Activated effector memory CD4-positive, alpha-beta T cell treated with Interleukin-2 at 50 U/mL for 16 hours (primary cell): ENCODE data around the gene COQ3.
"Not testable (repeated sequence)": the region's sequence is repeated elsewhere in the genome, so short reads cannot be mapped to it uniquely, and the experiment has no call there.

ENCODE experiments used
- DNase-seq: peaks from one replicate; pipeline ENCODE4 v3.0.0-alpha.2; 2020

The COQ3 gene

GRCh38 chr6:99378636-99379035 lies 15.4 kb downstream of the COQ3 start:
- no peak for DNase-seq

DNA sequence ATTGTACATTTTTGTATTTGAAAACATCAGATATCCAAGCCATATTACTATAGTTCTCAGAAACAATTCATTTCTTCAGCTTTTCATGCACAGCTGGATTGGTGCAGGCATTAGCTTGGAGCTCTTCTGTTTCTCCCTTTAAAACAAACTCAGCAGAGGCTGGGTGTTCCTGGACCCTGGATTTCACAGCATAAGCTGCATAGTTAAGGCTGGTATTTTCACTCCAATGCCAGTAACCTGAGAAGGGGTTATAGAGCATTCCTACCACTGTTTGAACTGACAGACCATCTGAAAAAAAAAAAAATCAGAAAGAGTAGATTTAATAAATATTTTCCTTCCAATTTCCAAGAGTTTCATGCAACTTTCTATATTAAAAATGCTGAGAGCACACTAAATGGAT lies 24.5 kb downstream of the COQ3 start:
- DNase-seq = no peak

DNA sequence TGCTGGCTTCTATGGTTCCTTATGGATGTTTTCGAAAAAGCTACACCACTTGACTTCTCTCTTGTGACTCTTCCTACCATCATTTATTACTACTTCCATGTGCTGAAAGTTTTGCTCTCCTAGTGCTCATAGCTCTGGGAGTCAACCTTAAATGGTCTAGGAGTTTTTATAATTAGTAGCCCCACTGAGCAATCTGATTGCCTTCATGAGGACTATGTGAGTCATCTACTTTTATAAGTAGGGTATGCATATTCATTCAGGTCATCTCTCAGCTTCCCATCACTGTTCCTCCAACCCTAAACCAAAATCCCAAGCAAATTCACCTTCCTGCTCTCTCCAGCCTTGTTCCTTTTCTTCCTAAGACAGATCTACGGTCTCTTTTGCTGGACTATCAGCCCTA lies 27.1 kb downstream of the COQ3 start:
- DNase-seq = no peak

GRCh38 chr6:99364026-99364425 lies 30.0 kb downstream of the COQ3 start:
- no peak for DNase-seq

GRCh38 chr6:99362678-99363268 lies 31.2 kb downstream of the COQ3 start:
- DNase-seq = no peak

DNA sequence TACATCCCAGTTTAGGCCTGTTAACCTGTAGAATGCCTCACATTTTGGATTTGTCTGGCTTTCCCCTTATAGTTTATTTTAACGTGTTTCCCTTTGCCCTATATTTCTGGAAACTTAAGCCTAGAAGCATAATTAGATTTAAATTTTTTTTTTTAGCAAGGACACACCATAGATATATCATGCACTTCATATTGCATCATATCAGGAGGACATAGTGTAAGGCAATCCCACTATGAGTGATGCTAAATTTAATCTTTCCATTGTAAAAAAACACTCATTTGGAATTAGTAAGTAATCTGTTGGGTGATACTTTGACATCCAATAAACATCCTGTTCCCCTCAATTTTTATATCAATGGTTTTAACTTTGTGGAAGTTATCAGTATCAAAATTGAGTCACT lies 34.2 kb downstream of the COQ3 start:
- DNase-seq = no peak

GRCh38 chr6:99356641-99357040 lies 37.4 kb downstream of the COQ3 start:
- no peak for DNase-seq

DNA sequence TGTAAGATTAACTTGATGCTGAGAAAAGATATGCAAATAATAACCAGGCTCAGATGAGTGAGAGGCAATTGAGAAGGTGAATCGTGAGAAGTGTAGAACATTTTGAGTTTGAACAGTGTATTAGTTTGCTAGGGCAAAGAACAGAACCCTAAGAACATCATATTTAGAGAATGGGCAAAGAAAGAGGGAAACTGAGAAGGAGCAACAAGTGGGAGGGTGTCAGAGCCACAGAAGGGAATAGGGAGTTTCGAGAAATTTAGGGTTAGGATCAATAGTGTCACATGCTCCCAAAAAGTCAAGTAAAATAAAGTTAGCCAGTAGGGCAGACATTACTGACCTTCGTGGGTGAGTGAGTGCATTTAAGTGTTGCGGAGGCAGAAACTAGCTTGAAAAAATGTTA lies 39.0 kb downstream of the COQ3 start:
- DNase-seq = no peak

GRCh38 chr6:99353126-99353525 lies 40.9 kb downstream of the COQ3 start:
- no peak for DNase-seq

GRCh38 chr6:99350573-99350972 lies 43.4 kb downstream of the COQ3 start:
- DNase-seq = no peak

DNA sequence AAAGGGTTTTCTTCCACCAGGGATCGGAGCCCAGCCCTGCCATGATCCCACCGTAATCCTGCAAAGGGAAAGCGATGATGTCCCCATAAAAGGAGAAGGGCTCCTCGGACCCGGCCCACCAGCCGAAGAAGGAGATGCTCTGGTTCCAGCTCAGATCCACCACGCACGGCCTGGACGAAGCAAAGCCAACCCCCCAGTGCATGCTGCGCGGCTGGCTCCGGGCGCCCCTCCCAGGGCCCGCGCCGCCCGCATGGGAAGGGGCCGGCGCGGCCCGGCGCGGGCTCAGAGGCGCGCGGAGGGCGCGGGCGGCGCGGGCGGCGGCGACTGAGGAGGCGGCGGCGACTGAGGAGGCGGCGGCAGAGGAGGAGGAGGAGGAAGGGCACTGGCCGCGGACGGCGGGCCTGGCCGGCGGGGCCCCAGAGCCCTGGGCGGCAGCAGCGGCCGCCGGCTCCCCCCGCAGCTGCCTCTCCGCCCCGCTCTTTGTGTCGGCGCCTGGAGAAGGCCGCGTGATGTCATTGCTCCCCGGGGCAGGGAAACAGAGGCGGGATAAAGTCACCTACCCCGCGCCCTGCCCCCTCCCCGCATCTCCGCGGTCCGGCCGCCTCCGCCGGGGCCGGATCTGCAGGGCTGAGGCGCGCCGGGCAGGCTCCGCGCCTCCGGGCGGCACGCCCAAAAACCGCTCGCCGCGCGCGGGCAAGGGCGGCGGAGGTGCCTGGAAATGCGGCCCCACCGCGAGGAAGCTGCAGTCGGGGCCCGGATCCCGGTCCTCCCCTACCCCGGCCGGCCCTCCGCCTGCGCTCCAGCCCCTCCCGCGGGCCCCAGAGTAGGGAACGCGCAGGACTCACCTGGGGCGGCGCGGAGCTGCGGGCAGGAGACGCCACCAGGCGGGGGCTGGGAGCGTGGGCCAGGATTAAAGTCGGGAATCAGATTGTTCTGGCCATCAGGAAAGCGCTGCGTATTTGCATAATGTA lies 44.5 kb downstream of the COQ3 start, which contains the start of gene FAXC:
TSS of gene FAXC (minus strand) at position 504 of the 971 bp plus-strand sequence. CDS start at position 202, 302 bp downstream.
- DNase-seq = no peak

GRCh38 chr6:99348288-99349170 lies 45.5 kb downstream of the COQ3 start:
- no peak for DNase-seq

DNA sequence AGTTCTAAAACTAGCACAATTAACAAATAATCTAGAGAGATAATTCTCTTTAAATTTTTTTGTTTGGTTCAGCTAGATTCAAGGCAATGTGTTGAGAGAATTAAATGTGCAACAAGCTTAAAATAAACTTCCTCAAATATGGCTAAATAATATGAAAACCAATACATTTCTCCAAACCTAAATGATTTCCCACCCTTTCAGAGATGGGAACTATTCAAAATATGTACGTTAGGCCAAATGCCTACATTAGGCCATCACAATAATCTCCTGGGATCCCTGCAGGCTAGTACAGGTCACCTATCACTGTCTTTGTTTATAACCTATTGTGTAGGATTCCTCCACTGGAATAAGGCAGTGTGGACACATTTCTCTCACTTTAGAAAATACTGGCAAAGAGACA lies 46.2 kb downstream of the COQ3 start:
- no peak for DNase-seq

DNA sequence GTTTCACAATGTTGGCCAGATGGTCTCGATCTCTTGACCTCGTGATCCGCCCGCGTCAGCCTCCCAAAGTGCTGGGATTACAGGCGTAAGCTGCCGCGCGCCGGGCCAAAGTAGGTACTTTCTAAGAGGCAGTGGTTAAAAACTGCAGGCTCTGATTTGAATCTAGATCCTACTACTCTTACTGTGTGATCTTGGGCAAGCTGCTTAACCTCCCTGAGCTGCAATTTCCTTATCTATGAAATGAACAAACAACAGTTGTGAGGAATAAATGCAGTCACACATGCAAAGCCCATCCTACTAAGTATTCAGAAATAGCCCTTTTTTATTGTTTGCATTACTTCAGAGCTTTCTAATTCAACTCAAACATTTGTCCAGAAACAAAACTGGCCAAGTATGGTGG lies 47.4 kb downstream of the COQ3 start:
- DNase-seq = no peak

DNA sequence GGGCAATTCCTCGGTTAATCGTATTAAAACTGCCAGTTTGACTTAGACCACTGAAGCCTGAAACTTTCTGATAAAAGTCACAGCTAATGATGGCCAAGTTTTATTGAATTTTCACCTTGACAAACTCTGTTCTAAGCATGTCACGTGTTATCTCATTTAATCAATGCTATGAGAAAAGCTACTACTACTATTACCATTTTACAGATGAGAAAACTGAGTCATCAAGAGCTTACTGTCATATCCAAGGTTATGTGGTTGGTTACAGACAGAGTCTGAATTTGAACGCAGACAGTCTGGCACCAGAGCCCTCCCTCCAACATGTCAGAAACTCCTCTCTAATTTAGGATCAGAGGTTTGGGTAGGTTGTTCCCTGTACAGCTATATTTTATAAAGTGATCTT lies 48.8 kb downstream of the COQ3 start:
- no peak for DNase-seq

DNA sequence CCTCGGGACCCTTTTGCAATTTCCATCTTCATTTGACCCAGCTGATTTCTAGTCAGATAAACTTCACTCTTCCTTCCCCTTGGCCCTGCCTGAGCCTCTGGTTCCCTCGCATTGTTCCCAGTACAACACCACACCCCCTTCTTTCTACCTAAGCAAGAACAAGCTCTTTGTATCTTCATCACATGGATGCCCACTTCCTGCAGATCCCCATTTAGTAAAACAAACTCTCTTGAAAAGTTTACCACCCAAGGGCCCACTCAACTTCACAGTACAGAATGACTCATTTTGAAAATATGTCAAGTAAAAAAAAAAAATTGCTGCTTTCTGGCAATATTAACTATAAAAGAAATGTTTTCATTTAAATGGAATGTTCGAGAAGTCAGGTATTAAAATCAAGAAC lies 49.7 kb downstream of the COQ3 start:
- DNase-seq = no peak

- DNase-seq = no peak
Measured at GRCh38 chr6:99341862-99342455, 52.0 kb downstream of the COQ3 start.

DNA sequence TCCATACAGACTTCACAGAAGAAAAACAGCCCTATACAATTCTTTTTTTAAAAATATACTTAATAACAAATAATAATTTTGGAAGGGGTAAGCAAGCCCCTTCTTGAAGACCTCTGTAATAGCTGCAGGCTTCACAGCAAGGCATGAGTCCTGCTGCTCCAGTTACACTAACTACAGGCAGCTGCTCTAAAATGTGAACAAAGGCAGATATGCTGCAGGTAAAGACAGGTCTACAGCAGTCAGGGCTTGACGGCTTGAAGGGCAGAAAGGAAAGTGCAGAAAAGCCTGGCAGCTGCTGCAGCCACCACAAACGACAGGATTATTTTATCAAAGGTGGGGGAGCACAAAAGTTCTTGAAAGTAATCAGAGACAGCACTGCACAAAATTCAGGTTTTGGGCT lies 55.8 kb downstream of the COQ3 start:
- no peak for DNase-seq

DNA sequence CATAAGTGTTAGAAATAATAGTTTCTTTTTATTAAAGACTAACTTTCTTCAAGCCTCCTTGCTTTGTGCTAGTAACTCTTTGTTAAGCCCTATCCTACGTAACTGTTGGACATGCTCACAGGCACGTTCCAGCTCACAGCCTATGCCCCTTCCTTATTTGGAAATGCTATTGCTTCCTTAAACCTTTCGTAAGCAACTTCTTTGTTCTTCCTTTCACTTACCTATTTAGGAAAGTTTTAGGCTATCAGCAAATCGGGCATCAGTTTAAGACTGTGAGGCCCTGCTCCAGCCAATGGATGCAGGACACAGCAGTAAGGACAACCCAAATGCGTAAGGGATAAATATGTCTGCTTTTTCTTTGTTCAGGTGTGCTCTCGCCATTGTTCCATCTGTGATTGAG lies 58.7 kb downstream of the COQ3 start:
- DNase-seq = not testable (repeated sequence)

DNA sequence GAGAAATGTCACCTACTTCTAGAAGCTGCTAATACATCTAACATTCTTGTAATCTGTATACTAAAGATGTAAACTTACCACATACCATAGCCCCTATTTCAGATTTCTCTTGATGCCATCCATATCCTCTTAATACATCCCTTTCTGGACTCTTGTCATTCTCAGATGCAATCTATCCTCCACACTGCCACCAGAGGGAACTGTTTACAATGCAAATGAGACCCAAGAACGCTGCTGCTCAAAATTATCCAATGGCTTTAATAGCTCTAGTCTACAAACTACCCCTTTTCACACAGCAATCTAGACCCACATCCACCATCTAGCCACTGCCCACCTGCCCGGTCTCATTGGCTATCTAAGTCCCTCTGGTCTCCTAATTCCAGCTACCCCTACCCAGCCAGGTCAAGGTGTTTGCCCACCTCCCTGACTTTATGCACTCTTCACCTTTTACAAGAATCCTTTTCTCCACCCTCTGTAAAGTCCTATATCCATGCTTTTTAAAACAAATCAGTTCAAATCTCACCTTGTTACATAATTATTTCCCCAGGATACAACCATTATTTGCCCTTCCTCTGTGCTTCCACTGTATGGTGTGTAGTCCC lies 59.4 kb downstream of the COQ3 start:
- no peak for DNase-seq

- no peak for DNase-seq
Measured at GRCh38 chr6:99333068-99333467, 60.9 kb downstream of the COQ3 start.

DNA sequence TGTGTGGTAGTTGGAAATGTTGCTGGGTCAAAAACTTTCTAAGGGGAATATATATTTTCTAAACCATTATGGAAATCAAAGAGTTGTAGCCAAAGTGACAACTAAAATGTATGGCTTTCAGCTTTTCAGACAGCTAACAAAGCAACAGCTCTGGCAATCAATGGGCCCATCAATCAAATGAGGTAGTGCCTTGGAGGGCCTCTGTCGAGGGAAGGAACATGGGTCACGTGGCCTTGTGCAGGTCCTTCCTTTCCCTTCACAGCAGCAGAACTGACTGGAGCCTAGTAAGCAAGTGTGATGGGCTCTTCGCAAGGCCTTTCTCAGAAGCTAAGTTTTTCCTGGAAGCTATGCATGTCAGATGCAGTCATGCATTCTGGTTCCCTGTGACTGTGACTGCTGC lies 62.5 kb downstream of the COQ3 start:
- DNase-seq = no peak

- peak; percentile 8 for DNase-seq
Measured at GRCh38 chr6:99330159-99330558, 63.8 kb downstream of the COQ3 start.
